Mammary epithelial cell (primary cell): ENCODE measurements around the gene ATP8B4.

ENCODE experiments used
- CTCF ChIP-seq, 2 donors: IDR thresholded peaks in 1 of 2; conservative IDR thresholded peaks in 1 of 2; 2 replicates each; pipeline ENCODE4 v1.5.1; 2011 to 2012; ENCODE audit warnings: inconsistent platforms in 2 of 2, low read length in 2 of 2, mild to moderate bottlenecking in 2 of 2, control low read depth in 1 of 2, low read depth in 1 of 2; ENCODE audit not compliant: insufficient read depth in 1 of 2; ENCODE audit errors: extremely low read depth in 1 of 2
- EZH2 ChIP-seq: IDR thresholded peaks from 2 replicates; pipeline ENCODE4 v1.6.1; 2012; ENCODE audit warnings: low read length, inconsistent platforms, borderline replicate concordance

- TF ChIP-seq CTCF (conservative IDR thresholded peaks at IDR 0.05 in 1 of 2, IDR thresholded peaks at IDR 0.05 in 1 of 2; ENCODE audit: extremely low read depth in 1 of 2, insufficient read depth in 1 of 2, low read depth in 1 of 2, low read length in 2 of 2), result no peak
- TF ChIP-seq EZH2, result no peak
Observed at GRCh38 chr15:49814709-49815108, 304.3 kb downstream of the ATP8B4 start.
